PC-9 (cell line): ENCODE measurements around the gene SMKR1. TPM values are rescaled to one million over a fixed set of nuclear protein-coding genes. Genes with fewer than 3 reads are reported as not detected.

Experiments
- BruUV-seq: library from RNA; stranded (reverse); fragments of 400-500 nt; replicated peaks from 2 replicates; lab custom pipeline; 2021; lab: Mats Ljungman, UMichigan
- CTCF ChIA-PET: fragments of 300-600 bp; sonication (Branson Sonifier 250); formaldehyde crosslinking; loops from one replicate; lab custom pipeline; 2022; ENCODE audit warnings: antibody characterized with exemption; lab: Charles Lee
- POLR2A ChIA-PET: fragments of 300-600 bp; sonication (Branson Sonifier 250); formaldehyde crosslinking; loops from one replicate; lab custom pipeline; 2022; ENCODE audit warnings: antibody characterized with exemption; ENCODE audit not compliant: unreplicated experiment; lab: Charles Lee
- DNase-seq, 2 experiments: peaks; one replicate each; pipeline versions ENCODE4 v3.0.0 to v3.0.0-alpha.2; 2015 to 2022; ENCODE audit warnings: mixed read lengths in 1 of 2
- H2AFZ ChIP-seq: fragments of 200-600 bp; sonication (generic); 2 replicates; pipeline ENCODE4 v1.8.1; 2017; ENCODE audit warnings: antibody characterized with exemption
- H3F3A ChIP-seq: fragments of 200-600 bp; sonication (generic); 2 replicates; pipeline ENCODE4 v1.8.1; 2017; ENCODE audit warnings: antibody characterized with exemption, mild to moderate bottlenecking, low read depth; ENCODE audit not compliant: insufficient read depth
- H3K27ac ChIP-seq: fragments of 200-600 bp; sonication (generic); 2 replicates; pipeline ENCODE4 v1.6.1; 2016; ENCODE audit warnings: mixed run types
- H3K27me3 ChIP-seq: fragments of 200-600 bp; sonication (generic); 2 replicates; pipeline ENCODE4 v1.6.1; 2016; ENCODE audit warnings: low read depth, mixed run types; ENCODE audit not compliant: insufficient read depth
- H3K36me3 ChIP-seq: fragments of 200-600 bp; sonication (generic); 2 replicates; pipeline ENCODE4 v1.6.1; 2016; ENCODE audit warnings: low read depth, mixed run types
- H3K4me1 ChIP-seq: fragments of 200-600 bp; sonication (generic); replicated peaks from 2 replicates; pipeline ENCODE4 v1.6.1; 2016; ENCODE audit warnings: mixed run types; ENCODE audit not compliant: insufficient read depth
- H3K4me2 ChIP-seq: fragments of 200-600 bp; sonication (generic); 2 replicates; pipeline ENCODE4 v1.6.1; 2017; ENCODE audit warnings: mixed run types
- H3K4me3 ChIP-seq: fragments of 200-600 bp; sonication (generic); 2 replicates; pipeline ENCODE4 v1.6.1; 2016; ENCODE audit warnings: mixed run types
- H3K79me2 ChIP-seq: fragments of 200-600 bp; sonication (generic); 2 replicates; pipeline ENCODE4 v1.6.1; 2017; ENCODE audit warnings: low read depth, mixed run types
- H3K9me2 ChIP-seq: fragments of 200-600 bp; sonication (generic); 2 replicates; pipeline ENCODE4 v1.8.1; 2017; ENCODE audit warnings: mild to moderate bottlenecking; ENCODE audit not compliant: insufficient read depth
- H3K9me3 ChIP-seq: fragments of 200-600 bp; sonication (generic); 2 replicates; pipeline ENCODE4 v1.8.1; 2016; ENCODE audit warnings: low read depth; ENCODE audit not compliant: insufficient read depth
- H4K20me1 ChIP-seq: fragments of 200-600 bp; sonication (generic); 2 replicates; pipeline ENCODE4 v1.8.1; 2017; ENCODE audit not compliant: insufficient read depth
- CTCF ChIP-seq: fragments of 200-600 bp; sonication (generic); conservative IDR thresholded peaks from 2 replicates; pipeline ENCODE4 v1.6.1; 2017; ENCODE audit warnings: mixed run types, antibody characterized with exemption, mild to moderate bottlenecking, moderate library complexity
- EZH2 ChIP-seq: fragments of 200-600 bp; sonication (generic); IDR thresholded peaks from 2 replicates; pipeline ENCODE4 v1.8.0; 2017; ENCODE audit warnings: antibody characterized with exemption, low read depth
- intact Hi-C: fragments of 100-400 bp; cut with micrococcal nuclease; formaldehyde crosslinking; loops from one replicate; pipeline ENCODE4 v1.10.0; 2022; ENCODE audit not compliant: unreplicated experiment
- total RNA-seq: library from RNA; stranded (reverse); gene quantifications from 2 replicates; pipeline ENCODE4 v1.2.3, GENCODE V29; 2021

The SMKR1 gene
- total RNA-seq, 1 experiment from 2014 or later, result 8.3 TPM

- Histone ChIP-seq H3K36me3 (peaks cover 54% of the 10 kb centered on the region), H3K27ac (no peak overlapping the region), H3K4me3 (no peak overlapping the region), H2AFZ (no peak overlapping the region), H3K4me1 (peaks cover 7% of the 10 kb centered on the region), H3K79me2 (no peaks in the 10 kb centered on the region), H3K27me3 (no peaks in the 10 kb centered on the region), H3K9me3 (no peaks in the 10 kb centered on the region), H3K9me2 (peaks cover 6% of the 10 kb centered on the region; the same call in 1 of the 2 replicates), H3K4me2 (no peak overlapping the region), H4K20me1 (no peaks in the 10 kb centered on the region), H3F3A (peaks cover 5% of the 10 kb centered on the region)
- BruUV-seq, result no TSS peak
- CTCF ChIA-PET, result no interaction called here
- no peak for TF ChIP-seq CTCF
- no peak for TF ChIP-seq EZH2
- DNase-seq, result no peak
- intact Hi-C loops, result no loop called here
- POLR2A ChIA-PET, result no interaction called here
Observed at GRCh38 chr7:129462420-129462819, 39.9 kb upstream of the SMKR1 start.

GRCh38 chr7:129464194-129464593, 38.1 kb upstream of the SMKR1 start:
- TF ChIP-seq CTCF, result no peak
- TF ChIP-seq EZH2, result no peak
- peaks cover 6% of the 10 kb centered on the region; the same call in 1 of the 2 replicates for H3K9me2 ChIP-seq
- no peak overlapping the region for H3K4me2 ChIP-seq
- H3K27me3 ChIP-seq, result no peaks in the 10 kb centered on the region
- no peaks in the 10 kb centered on the region for H3K79me2 ChIP-seq
- peaks cover 51% of the 10 kb centered on the region for H3K36me3 ChIP-seq
- no peak overlapping the region for H2AFZ ChIP-seq
- H3K4me3 ChIP-seq, result no peak overlapping the region
- intact Hi-C loops, result no loop called here
- peaks cover 18% of the 10 kb centered on the region for H3F3A ChIP-seq
- H3K9me3 ChIP-seq, result no peaks in the 10 kb centered on the region
- DNase-seq, result no peak
- no peaks in the 10 kb centered on the region for H4K20me1 ChIP-seq
- no peak overlapping the region for H3K27ac ChIP-seq
- peaks cover 25% of the 10 kb centered on the region for H3K4me1 ChIP-seq
- BruUV-seq, result no TSS peak
- ChIA-PET CTCF (interaction anchor here (0.6 to 0.7 kb wide), 3 partner anchors 110 to 726 kb away, joined by 3 to 17 read pairs (median 15); no protein-coding TSS in a partner anchor), POLR2A (no interaction called here)

- no TSS peak for BruUV-seq
- intact Hi-C loops, result no loop called here
- no peaks in the 10 kb centered on the region for H3K27me3 ChIP-seq
- POLR2A ChIA-PET, result interaction anchor here (0.6 kb wide), 1 partner anchor 39 kb away, joined by 4 read pairs; no protein-coding TSS in a partner anchor
- H3F3A ChIP-seq, result peaks cover 18% of the 10 kb centered on the region
- H3K79me2 ChIP-seq, result no peaks in the 10 kb centered on the region
- H3K4me1 ChIP-seq, result peaks cover 26% of the 10 kb centered on the region
- no peak overlapping the region for H2AFZ ChIP-seq
- no peak overlapping the region for H3K4me3 ChIP-seq
- TF ChIP-seq EZH2 (no peak), CTCF (no peak)
- no peaks in the 10 kb centered on the region for H3K9me3 ChIP-seq
- H3K36me3 ChIP-seq, result peaks cover 44% of the 10 kb centered on the region
- H3K4me2 ChIP-seq, result no peak overlapping the region
- DNase-seq, result no peak
- peaks cover 2% of the 10 kb centered on the region; the same call in 1 of the 2 replicates for H3K9me2 ChIP-seq
- CTCF ChIA-PET, result interaction anchor here (0.6 to 0.7 kb wide), 3 partner anchors 109 to 727 kb away, joined by 3 to 17 read pairs (median 15); no protein-coding TSS in a partner anchor
- no peaks in the 10 kb centered on the region for H4K20me1 ChIP-seq
- no peak overlapping the region for H3K27ac ChIP-seq
Observed at GRCh38 chr7:129465080-129465479, 37.3 kb upstream of the SMKR1 start.
